IMR-90 (cell line): ENCODE results near the gene EP300. TPM values are rescaled to one million over a fixed set of nuclear protein-coding genes. Genes with fewer than 3 reads are reported as not detected.

Experiments used
- ATAC-seq: fragments of 200-7000 bp; cut with Tn5 transposase; 2 replicates; pipeline ENCODE4 v1.9.1; 2020; ENCODE audit warnings: low read depth, mild to moderate bottlenecking, moderate library complexity
- BruUV-seq: library from RNA; stranded (reverse); fragments of 400-500 nt; replicated peaks from 2 replicates; lab custom pipeline; 2021; lab: Mats Ljungman, UMichigan
- CTCF ChIA-PET: fragments of 300-600 bp; formaldehyde crosslinking; extraction: SDS; loops from one replicate; lab custom pipeline; 2021; ENCODE audit warnings: antibody characterized with exemption; lab: Yijun Ruan, JAX
- POLR2A ChIA-PET: fragments of 300-600 bp; sonication (Branson Sonifier 250); formaldehyde crosslinking; loops from one replicate; lab custom pipeline; 2022; ENCODE audit warnings: antibody characterized with exemption; ENCODE audit not compliant: unreplicated experiment; lab: Charles Lee
- DNase-seq: peaks from one replicate; pipeline ENCODE4 v3.0.0; 2013
- H2AFZ ChIP-seq: replicated peaks from 2 replicates; pipeline ENCODE3; 2013; ENCODE audit warnings: low read length, mild to moderate bottlenecking; ENCODE audit not compliant: poor library complexity
- H2AK5ac ChIP-seq: 2 replicates; pipeline ENCODE4 v1.6.1; 2013; ENCODE audit warnings: low read depth, low read length, inconsistent platforms
- H2AK9ac ChIP-seq: replicated peaks from 2 replicates; pipeline ENCODE3; 2013; ENCODE audit warnings: mild to moderate bottlenecking, low read depth, low read length, moderate library complexity; ENCODE audit not compliant: poor library complexity
- H2BK120ac ChIP-seq: 2 replicates; pipeline ENCODE4 v1.6.1; 2013; ENCODE audit warnings: low read depth, low read length, inconsistent platforms
- H2BK15ac ChIP-seq: 3 replicates; pipeline ENCODE4 v1.6.1; 2013; ENCODE audit warnings: low read depth, low read length, inconsistent platforms
- H2BK20ac ChIP-seq: 2 replicates; pipeline ENCODE4 v1.6.1; 2013; ENCODE audit warnings: low read depth, mild to moderate bottlenecking, inconsistent platforms, low read length, moderate library complexity
- H2BK5ac ChIP-seq: 2 replicates; pipeline ENCODE4 v1.6.1; 2013; ENCODE audit warnings: mild to moderate bottlenecking, low read depth, low read length, inconsistent platforms; ENCODE audit not compliant: poor library complexity, severe bottlenecking
- H3K14ac ChIP-seq: replicated peaks from 2 replicates; pipeline ENCODE4 v1.6.1; 2013; ENCODE audit warnings: low read depth, low read length, inconsistent platforms
- H3K18ac ChIP-seq: 2 replicates; pipeline ENCODE4 v1.6.1; 2013; ENCODE audit warnings: low read depth, low read length, control low read depth
- H3K23ac ChIP-seq: 2 replicates; pipeline ENCODE4 v1.6.1; 2013; ENCODE audit warnings: low read depth, low read length, inconsistent platforms
- H3K27ac ChIP-seq: 2 replicates; pipeline ENCODE4 v1.5.1; 2013; ENCODE audit warnings: mild to moderate bottlenecking, control low read depth, low read length; ENCODE audit not compliant: insufficient read depth
- H3K27me3 ChIP-seq: 2 replicates; pipeline ENCODE4 v1.6.1; 2013; ENCODE audit warnings: low read length; ENCODE audit not compliant: control insufficient read depth, insufficient read depth
- H3K36me3 ChIP-seq: 2 replicates; pipeline ENCODE4 v1.6.1; 2013; ENCODE audit warnings: low read length, mixed read lengths; ENCODE audit not compliant: control insufficient read depth, insufficient read depth
- H3K4ac ChIP-seq: 2 replicates; pipeline ENCODE4 v1.6.1; 2013; ENCODE audit warnings: low read depth, low read length, inconsistent platforms
- H3K4me1 ChIP-seq: 2 replicates; pipeline ENCODE4 v1.6.1; 2013; ENCODE audit warnings: low read length, mixed read lengths; ENCODE audit not compliant: control insufficient read depth, insufficient read depth
- H3K4me2 ChIP-seq: 2 replicates; pipeline ENCODE4 v1.6.1; 2013; ENCODE audit warnings: low read depth, mild to moderate bottlenecking, control low read depth, low read length, moderate library complexity
- H3K4me3 ChIP-seq: 2 replicates; pipeline ENCODE4 v1.5.1; 2013; ENCODE audit warnings: low read depth, mild to moderate bottlenecking, control low read depth, low read length, moderate library complexity; ENCODE audit not compliant: insufficient read depth
- H3K56ac ChIP-seq: 2 replicates; pipeline ENCODE4 v1.6.1; 2013; ENCODE audit warnings: low read length, inconsistent platforms; ENCODE audit not compliant: insufficient read depth; ENCODE audit errors: extremely low read depth
- H3K79me1 ChIP-seq, 2 experiments: 2 replicates each; pipeline ENCODE4 v1.6.1; 2013; ENCODE audit warnings: low read length in 2 of 2, inconsistent platforms in 1 of 2, low read depth in 1 of 2
- H3K9ac ChIP-seq: 2 replicates; pipeline ENCODE4 v1.6.1; 2013; ENCODE audit warnings: low read depth, low read length, control low read depth
- H3K9me1 ChIP-seq: 2 replicates; pipeline ENCODE4 v1.6.1; 2013; ENCODE audit warnings: low read length, inconsistent platforms; ENCODE audit not compliant: insufficient read depth
- H3K9me3 ChIP-seq: 2 replicates; pipeline ENCODE4 v1.6.1; 2013; ENCODE audit warnings: low read length; ENCODE audit not compliant: control insufficient read depth, insufficient read depth
- H4K20me1 ChIP-seq: 2 replicates; pipeline ENCODE4 v1.6.1; 2013; ENCODE audit warnings: low read length, inconsistent platforms; ENCODE audit not compliant: insufficient read depth
- H4K5ac ChIP-seq: 2 replicates; pipeline ENCODE4 v1.6.1; 2013; ENCODE audit warnings: mild to moderate bottlenecking, low read depth, low read length, control low read depth
- H4K8ac ChIP-seq, 2 experiments: 2 replicates each; pipeline ENCODE4 v1.6.1; 2013; ENCODE audit warnings: low read depth in 2 of 2, low read length in 2 of 2, control low read depth in 1 of 2, inconsistent platforms in 1 of 2
- H4K91ac ChIP-seq: 2 replicates; pipeline ENCODE4 v1.6.1; 2013; ENCODE audit warnings: low read depth, low read length, inconsistent platforms; ENCODE audit not compliant: insufficient read depth
- CHD1 ChIP-seq: IDR thresholded peaks from 2 replicates; pipeline ENCODE4 v1.6.1; 2012; ENCODE audit warnings: low read depth, low read length, improper control_type of control experiment
- ELK1 ChIP-seq: fragments of 150-350 bp; IDR thresholded peaks from 2 replicates; pipeline ENCODE4 v1.6.1; 2016; ENCODE audit warnings: low read depth, mild to moderate bottlenecking, low read length, moderate library complexity, borderline replicate concordance
- FOS ChIP-seq: fragments of 150-350 bp; IDR thresholded peaks from 2 replicates; pipeline ENCODE4 v1.6.1; 2016; ENCODE audit warnings: low read depth, low read length
- MAZ ChIP-seq: IDR thresholded peaks from 2 replicates; pipeline ENCODE4 v1.6.1; 2012; ENCODE audit warnings: low read depth, mild to moderate bottlenecking, low read length, improper control_type of control experiment, moderate library complexity, borderline replicate concordance
- NFE2L2 ChIP-seq: fragments of 150-350 bp; IDR thresholded peaks from 2 replicates; pipeline ENCODE4 v1.6.1; 2016; ENCODE audit warnings: low read depth, mild to moderate bottlenecking, low read length
- POLR2A ChIP-seq: IDR thresholded peaks from 2 replicates; pipeline ENCODE4 v1.6.1; 2012; ENCODE audit warnings: mild to moderate bottlenecking, low read depth, low read length
- RAD21 ChIP-seq: IDR thresholded peaks from 2 replicates; pipeline ENCODE4 v1.6.1; 2012; ENCODE audit warnings: low read length, improper control_type of control experiment
- RCOR1 ChIP-seq: IDR thresholded peaks from 2 replicates; pipeline ENCODE4 v1.6.1; 2012; ENCODE audit warnings: mild to moderate bottlenecking, low read length, improper control_type of control experiment; ENCODE audit not compliant: insufficient replicate concordance
- RFX5 ChIP-seq: IDR thresholded peaks from 2 replicates; pipeline ENCODE4 v1.8.0; 2012; ENCODE audit warnings: low read depth, mild to moderate bottlenecking, low read length, moderate library complexity
- SMC3 ChIP-seq: fragments of 150-350 bp; IDR thresholded peaks from 2 replicates; pipeline ENCODE4 v1.6.1; 2016; ENCODE audit warnings: low read depth, mild to moderate bottlenecking, antibody characterized with exemption, low read length, moderate library complexity
- USF2 ChIP-seq: fragments of 150-350 bp; IDR thresholded peaks from 2 replicates; pipeline ENCODE4 v1.6.1; 2017; ENCODE audit warnings: mild to moderate bottlenecking, antibody characterized with exemption, low read length, low read depth
- WGBS, 2 experiments: methylation state at CpG; one replicate each; pipeline versions ENCODE4 v1.1.5 to v1.1.7; 2013; ENCODE audit warnings: missing lambda C conversion rate in 2 of 2; ENCODE audit not compliant: insufficient read length in 1 of 2; ENCODE audit errors: extremely low coverage in 2 of 2; 5-methylcytosine and 5-hydroxymethylcytosine counted together
- dilution Hi-C: fragments of 300-500 bp; cut with HindIII; formaldehyde crosslinking; loops from one replicate; pipeline ENCODE4 v1.14.3; 2018; ENCODE audit warnings: low sequenced_read_pairs; ENCODE audit not compliant: unreplicated experiment
- in situ Hi-C: fragments of 300-500 bp; cut with MboI; formaldehyde crosslinking; loops from 3 replicates; pipeline ENCODE4 v1.14.3; 2019; ENCODE audit warnings: low sequenced_read_pairs, inconsistent platforms, mixed read lengths
- intact Hi-C: fragments of 100-400 bp; cut with micrococcal nuclease; formaldehyde crosslinking; loops from 2 replicates; pipeline ENCODE4 v1.10.0; 2022
- polyA plus RNA-seq, 3 experiments: library from polyadenylated mRNA; depleted of rRNA; stranded (reverse); fragments of >200 nt; gene quantifications; 2 replicates each; pipeline ENCODE4 v1.2.3, GENCODE V29; 2012; ENCODE audit warnings: low replicate concordance in 1 of 3
- total RNA-seq: library from RNA; depleted of rRNA; stranded (reverse); fragments of >200 nt; gene quantifications from 2 replicates; pipeline ENCODE4 v1.2.3, GENCODE V29; 2012

The EP300 gene
- total and polyA plus RNA-seq, 2 of the 4 experiments (the other 2 are of a cell fraction), result 23.3 to 27.4 TPM

GRCh38 chr22:41140365-41140957, 48.1 kb downstream of the EP300 start:
- Histone ChIP-seq H3K4ac (no peak overlapping the region), H3K79me1 (peaks cover 26 to 35% of the 10 kb centered on the region in 2 experiments), H3K9ac (no peak overlapping the region), H3K4me3 (no peak overlapping the region), H3K4me1 (no peaks in the 10 kb centered on the region), H3K36me3 (peaks cover 59% of the 10 kb centered on the region), H2AK9ac (no peak overlapping the region), H3K23ac (no peak overlapping the region), H3K18ac (no peak overlapping the region), H2BK120ac (no peak overlapping the region), H4K20me1 (no peaks in the 10 kb centered on the region; the same call in 1 of the 2 replicates), H3K14ac (no peak overlapping the region), H2BK20ac (no peak overlapping the region), H4K8ac (no peak overlapping the region), H4K5ac (no peak overlapping the region), H2AFZ (no peak overlapping the region), H2BK15ac (no peak overlapping the region), H3K4me2 (no peak overlapping the region), H3K9me3 (no peaks in the 10 kb centered on the region), H3K56ac (no peak overlapping the region), H3K27me3 (no peaks in the 10 kb centered on the region), H2AK5ac (no peak overlapping the region), H4K91ac (no peak overlapping the region), H3K9me1 (0 out of 2 replicates have a peak, but pooled peaks cover 3% of the 10 kb centered on the region), H3K27ac (no peak overlapping the region), H2BK5ac (no peak overlapping the region)
- no CpG with 5 or more reads among the region's 10 CpGs for WGBS, 2 experiments
- DNase-seq, result no peak
- dilution Hi-C loops (no loop called here), in situ Hi-C loops (no loop called here), intact Hi-C loops (loop anchor here (10.0 kb wide), 1 partner anchor 296 kb away; no protein-coding TSS in a partner anchor)
- ATAC-seq, result no peak
- no TSS peak for BruUV-seq
- POLR2A ChIA-PET, result no interaction called here
- CTCF ChIA-PET, result no interaction called here
- TF ChIP-seq CHD1 (no peak), USF2 (no peak), FOS (no peak), RFX5 (no peak), RCOR1 (no peak), MAZ (no peak), RAD21 (no peak), ELK1 (no peak), SMC3 (no peak), NFE2L2 (no peak), POLR2A (no peak)
